ACC112 (cell line): ENCODE data around the gene MRGPRG.

Source experiments
- H2AFZ ChIP-seq: fragments of 200-600 bp; sonication (generic); one replicate; pipeline ENCODE4 v1.6.0; 2017; ENCODE audit warnings: antibody characterized with exemption, low read length; ENCODE audit not compliant: unreplicated experiment
- H3K27ac ChIP-seq: fragments of 200-600 bp; sonication (generic); 2 replicates; pipeline ENCODE4 v1.5.1; 2014; ENCODE audit warnings: low read depth, mild to moderate bottlenecking, antibody characterized with exemption, low read length, moderate library complexity
- H3K27me3 ChIP-seq: fragments of 200-600 bp; sonication (generic); 2 replicates; pipeline ENCODE4 v1.6.1; 2014; ENCODE audit warnings: mild to moderate bottlenecking, antibody characterized with exemption, low read length, moderate library complexity, mixed read lengths; ENCODE audit not compliant: insufficient read depth
- H3K36me3 ChIP-seq: fragments of 200-600 bp; sonication (generic); 2 replicates; pipeline ENCODE4 v1.6.1; 2016; ENCODE audit warnings: mild to moderate bottlenecking, antibody characterized with exemption, low read length, moderate library complexity, mixed read lengths; ENCODE audit not compliant: insufficient read depth
- H3K4me1 ChIP-seq: fragments of 200-600 bp; sonication (generic); one replicate; pipeline ENCODE4 v1.6.1; 2016; ENCODE audit warnings: low read length, mixed read lengths; ENCODE audit not compliant: insufficient read depth, unreplicated experiment, control insufficient read depth
- H3K4me3 ChIP-seq: fragments of 200-600 bp; sonication (generic); 2 replicates; pipeline ENCODE4 v1.5.1; 2014; ENCODE audit warnings: mild to moderate bottlenecking, low read depth, low read length
- H3K79me2 ChIP-seq: fragments of 200-600 bp; sonication (generic); one replicate; pipeline ENCODE4 v1.6.0; 2016; ENCODE audit warnings: low read length; ENCODE audit not compliant: control insufficient read depth, unreplicated experiment, insufficient read depth

The MRGPRG gene

DNA sequence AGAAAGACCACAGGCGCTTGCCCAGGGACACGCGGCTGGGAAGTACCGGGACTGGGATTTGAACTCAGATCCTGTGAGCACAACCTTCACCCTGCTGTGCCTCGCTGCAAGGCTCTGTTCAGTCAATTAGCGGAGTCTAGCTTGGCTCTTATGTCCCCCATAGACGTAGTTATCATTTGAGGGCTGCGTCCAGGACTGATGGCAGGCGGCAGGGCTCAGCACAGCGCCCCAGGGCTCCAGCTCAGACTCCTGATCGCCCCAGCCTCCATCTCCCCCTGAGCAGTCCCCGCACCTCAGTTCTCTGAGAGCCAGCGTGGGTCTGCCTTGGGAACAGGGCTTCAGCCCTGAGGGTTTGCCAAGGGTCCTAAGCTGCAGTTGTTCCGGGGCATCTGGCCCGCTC lies 19.8 kb downstream of the MRGPRG start:
- Histone ChIP-seq H3K27ac (no peak overlapping the region), H2AFZ (no peak overlapping the region), H3K4me3 (no peak overlapping the region), H3K27me3 (peaks cover 41% of the 10 kb centered on the region), H3K4me1 (no peaks in the 10 kb centered on the region), H3K79me2 (no peaks in the 10 kb centered on the region), H3K36me3 (no peaks in the 10 kb centered on the region)

GRCh38 chr11:3197878-3198528 lies 20.6 kb downstream of the MRGPRG start:
- Histone ChIP-seq H3K79me2 (no peaks in the 10 kb centered on the region), H3K27me3 (peaks cover 33% of the 10 kb centered on the region), H3K4me1 (no peaks in the 10 kb centered on the region), H3K36me3 (no peaks in the 10 kb centered on the region), H3K4me3 (no peak overlapping the region), H3K27ac (no peak overlapping the region), H2AFZ (no peak overlapping the region)

DNA sequence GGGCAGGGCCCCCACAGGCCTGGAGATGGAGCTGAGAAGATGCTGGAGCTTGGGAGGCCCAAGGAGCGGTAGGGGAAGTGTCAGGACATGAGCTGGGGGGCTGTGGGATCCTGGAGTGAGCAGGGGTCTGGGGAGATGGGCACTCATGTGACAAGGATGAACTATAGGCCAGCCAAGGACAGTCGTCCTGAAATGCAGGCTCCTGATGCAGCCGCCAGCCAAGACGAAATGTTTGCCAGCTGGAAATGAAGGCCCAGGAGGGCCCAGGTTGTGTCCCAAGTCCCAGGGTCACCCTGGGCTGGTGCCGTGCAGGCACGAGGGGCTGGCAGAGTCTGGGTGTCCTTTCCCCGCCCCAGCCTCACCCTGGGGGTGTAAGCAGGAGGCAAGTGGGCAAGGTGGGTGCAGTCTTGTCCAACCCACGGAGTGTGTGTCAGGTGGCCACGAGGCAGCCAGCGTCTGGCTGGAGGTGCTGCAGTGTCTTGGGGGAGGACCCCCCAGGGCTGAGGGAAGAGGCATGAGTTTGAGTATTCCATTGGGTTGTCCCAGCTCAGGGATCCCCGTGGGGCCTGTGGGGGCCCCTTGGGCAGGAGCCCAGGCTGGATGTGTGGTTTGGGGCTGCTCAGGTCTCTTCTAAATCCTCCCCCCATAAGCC lies 21.4 kb downstream of the MRGPRG start:
- Histone ChIP-seq H3K4me1 (no peaks in the 10 kb centered on the region), H2AFZ (no peak overlapping the region), H3K27ac (no peak overlapping the region), H3K4me3 (no peak overlapping the region), H3K79me2 (no peaks in the 10 kb centered on the region), H3K36me3 (no peaks in the 10 kb centered on the region), H3K27me3 (peaks cover 24% of the 10 kb centered on the region)

DNA sequence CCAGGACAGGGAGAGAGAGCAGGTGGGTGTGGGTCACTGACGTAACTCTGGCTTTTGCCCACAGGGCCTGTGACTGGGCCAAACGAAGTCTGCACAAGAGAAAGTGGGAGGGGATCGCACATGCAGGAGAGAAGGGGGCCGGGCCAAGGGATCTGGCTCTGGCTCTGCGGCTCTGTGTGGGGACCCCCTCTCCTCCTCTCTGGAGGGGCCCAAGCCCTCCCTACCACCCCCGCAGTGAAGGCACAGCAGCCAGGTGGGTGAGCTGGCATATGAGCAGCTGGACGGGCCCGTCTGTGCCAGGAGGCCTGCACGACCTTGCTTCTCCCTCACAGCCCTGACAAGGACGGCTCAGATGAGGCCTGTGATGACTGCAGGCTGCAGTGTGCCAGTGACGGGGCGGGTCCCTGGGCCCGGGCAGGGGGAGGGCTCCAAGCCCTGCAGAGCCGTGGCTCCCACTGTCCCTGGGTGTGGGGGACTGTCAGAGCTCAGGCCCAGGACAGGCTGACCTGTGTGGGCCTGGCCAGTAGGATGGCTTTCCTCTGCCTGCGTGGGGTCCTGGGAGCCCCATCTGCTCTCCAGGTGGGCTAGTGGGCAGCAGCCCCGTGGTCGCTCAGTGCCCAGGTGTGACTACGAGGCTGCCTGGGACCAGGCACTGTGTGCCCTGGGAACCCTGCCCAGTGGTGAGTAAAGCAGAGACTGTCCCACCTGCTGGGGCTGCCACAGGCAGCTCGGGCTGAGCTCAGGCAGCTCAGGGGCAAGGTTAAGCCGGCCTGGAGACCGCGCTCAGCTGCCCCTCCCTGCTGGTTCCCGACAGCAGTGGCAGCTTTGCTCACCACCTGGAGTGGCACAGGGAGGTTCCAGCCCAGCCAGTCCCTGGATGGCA lies 22.2 kb downstream of the MRGPRG start:
- no peaks in the 10 kb centered on the region for H3K4me1 ChIP-seq

GRCh38 chr11:3195251-3196160 lies 23.1 kb downstream of the MRGPRG start:
- Histone ChIP-seq H3K4me1 (no peaks in the 10 kb centered on the region), H3K4me3 (no peak overlapping the region), H3K27ac (no peak overlapping the region), H3K36me3 (no peaks in the 10 kb centered on the region), H2AFZ (no peak overlapping the region), H3K79me2 (no peaks in the 10 kb centered on the region), H3K27me3 (peaks cover 8% of the 10 kb centered on the region)

More for the DNA sequence above, 22.2 kb downstream of the MRGPRG start:
- no peak overlapping the region for H3K4me3 ChIP-seq
- H3K36me3 ChIP-seq = no peaks in the 10 kb centered on the region
- no peak overlapping the region for H2AFZ ChIP-seq
- no peaks in the 10 kb centered on the region for H3K79me2 ChIP-seq
- no peak overlapping the region for H3K27ac ChIP-seq
- H3K27me3 ChIP-seq = peaks cover 17% of the 10 kb centered on the region

- no peak overlapping the region for H3K27ac ChIP-seq
- H3K4me1 ChIP-seq = no peaks in the 10 kb centered on the region
- no peak overlapping the region for H3K4me3 ChIP-seq
- H3K36me3 ChIP-seq = no peaks in the 10 kb centered on the region
- H3K79me2 ChIP-seq = no peaks in the 10 kb centered on the region
- H2AFZ ChIP-seq = no peak overlapping the region
- H3K27me3 ChIP-seq = no peaks in the 10 kb centered on the region; the same call in 1 of the 2 replicates
Measured at GRCh38 chr11:3194016-3194816, 24.4 kb downstream of the MRGPRG start.

- Histone ChIP-seq H3K79me2 (no peaks in the 10 kb centered on the region), H2AFZ (no peak overlapping the region), H3K36me3 (no peaks in the 10 kb centered on the region), H3K27ac (no peak overlapping the region), H3K4me3 (no peak overlapping the region), H3K27me3 (no peaks in the 10 kb centered on the region; the same call in 1 of the 2 replicates), H3K4me1 (no peaks in the 10 kb centered on the region)
Measured at GRCh38 chr11:3193373-3194015, 25.1 kb downstream of the MRGPRG start.

DNA sequence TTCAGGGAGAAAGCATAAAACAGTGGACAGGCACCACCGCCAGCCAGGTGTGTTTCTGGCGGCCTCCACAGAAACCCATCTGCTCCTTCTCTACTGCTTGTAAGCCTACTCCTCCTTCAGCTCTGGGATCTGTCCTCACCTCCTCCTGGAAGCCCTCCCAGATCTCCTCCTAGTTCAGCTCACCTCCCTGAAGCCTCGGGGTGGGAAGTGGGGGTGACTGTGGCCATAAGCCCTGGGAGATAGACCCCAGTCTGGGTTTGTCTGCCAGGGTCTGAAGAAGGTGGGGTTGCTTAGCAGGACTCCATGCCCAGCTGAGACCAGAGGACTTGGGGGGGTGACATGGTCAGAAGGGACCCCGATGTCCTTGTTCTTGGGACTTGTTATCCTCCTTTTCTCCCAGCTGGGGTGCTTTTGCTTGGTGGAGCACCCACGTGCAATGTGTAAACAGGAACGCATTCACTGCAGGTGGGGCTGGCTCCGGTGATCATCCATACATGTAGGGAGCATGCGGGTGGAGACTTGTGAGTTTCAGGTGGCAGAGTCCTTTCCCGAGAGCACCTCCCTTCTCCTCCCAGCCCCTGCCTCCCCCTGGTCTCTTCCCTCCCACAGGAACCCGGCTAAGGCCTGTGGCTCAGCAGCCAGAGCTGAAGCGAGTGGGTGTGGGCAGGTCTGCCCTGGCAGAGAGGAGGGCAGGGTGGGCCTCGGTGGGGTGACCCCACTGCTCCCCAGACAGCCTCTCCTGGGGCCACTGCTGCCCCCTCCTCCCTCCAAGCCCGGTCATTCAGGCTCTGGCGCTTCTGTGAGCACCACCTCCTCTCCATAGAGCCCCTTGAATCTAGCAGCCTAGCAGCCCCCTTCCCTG lies 25.9 kb downstream of the MRGPRG start:
- no peaks in the 10 kb centered on the region for H3K36me3 ChIP-seq
- no peaks in the 10 kb centered on the region for H3K4me1 ChIP-seq
- H2AFZ ChIP-seq = no peak overlapping the region
- H3K79me2 ChIP-seq = no peaks in the 10 kb centered on the region
- H3K4me3 ChIP-seq = no peak overlapping the region
- peaks cover 4% of the 10 kb centered on the region; the same call in 1 of the 2 replicates for H3K27me3 ChIP-seq
- H3K27ac ChIP-seq = no peak overlapping the region
